ENCODE measurements around the gene MS4A4E. TPM values are rescaled to one million over a fixed set of nuclear protein-coding genes. Genes with fewer than 3 reads are reported as not detected.
"Not testable (repeated sequence)": the region's sequence is repeated elsewhere in the genome, so short reads cannot be mapped to it uniquely, and the experiment has no call there.

MS4A4E gene
- total RNA-seq, result under 1 TPM in 2 of 4 donors, not detected in 2; 0.56 to 0.73 TPM

- TF ChIP-seq POLR2A (IDR thresholded peaks at IDR 0.05) (no peak), CTCF (IDR thresholded peaks at IDR 0.05) (no peak)
- Histone ChIP-seq H3K27ac (no peak within 1 kb of the TSS), H3K4me3 (replicated peaks in 1 of 3) (no peak within 1 kb of the TSS), H3K27me3 (no peaks in the 10 kb centered on the region), H3K9me3 (no peaks in the 10 kb centered on the region), H3K36me3 (no peaks in the 10 kb centered on the region), H3K4me1 (no peaks in the 10 kb centered on the region)
- DNase-seq, result no peak
- intact Hi-C loops (cut with DNase I), result no loop called here
- WGBS, 2 donors, result 81 to 83% methylated on average over 5 of the region's 5 CpGs
These were observed at the start of gene MS4A4E for GRCh38 chr11:60242740-60243239. Gene MS4A4E (minus strand): TSS chr11:60243137. CDS start chr11:60230055, 13,082 bp downstream.

- intact Hi-C loops (cut with DNase I), result no loop called here
- no peaks in the 10 kb centered on the region for H3K4me1 ChIP-seq
These were observed 49.2 kb upstream of the MS4A4E start for GRCh38 chr11:60292145-60292544.

GRCh38 chr11:60288531-60288930, 45.6 kb upstream of the MS4A4E start:
- WGBS, 2 donors, result 100% methylated on average over 1 of the region's 1 CpG; no CpG with 5 or more reads in 1 of the 2 donors
- H3K27me3 ChIP-seq, result no peaks in the 10 kb centered on the region

More at GRCh38 chr11:60292145-60292544, 49.2 kb upstream of the MS4A4E start:
- Histone ChIP-seq H3K27me3 (no peaks in the 10 kb centered on the region), H3K4me3 (replicated peaks in 1 of 3) (no peak overlapping the region), H3K36me3 (no peaks in the 10 kb centered on the region), H3K9me3 (no peaks in the 10 kb centered on the region), H3K27ac (no peak overlapping the region)
- WGBS, 2 donors, result 72 to 83% methylated on average over 2 of the region's 2 CpGs
- TF ChIP-seq CTCF (IDR thresholded peaks at IDR 0.05), result no peak
- no peak for TF ChIP-seq POLR2A (IDR thresholded peaks at IDR 0.05)
- no peak for DNase-seq

GRCh38 chr11:60285411-60286126, 42.6 kb upstream of the MS4A4E start:
- H3K27me3 ChIP-seq; H3K9me3 ChIP-seq; H3K27ac ChIP-seq; H3K4me1 ChIP-seq; H3K4me3 ChIP-seq (replicated peaks in 1 of 3); DNase-seq; H3K36me3 ChIP-seq; intact Hi-C loops (cut with DNase I): not testable (repeated sequence)
- 67 to 69% methylated on average over 7 of the region's 7 CpGs for WGBS, 2 donors

More at GRCh38 chr11:60288531-60288930, 45.6 kb upstream of the MS4A4E start:
- TF ChIP-seq POLR2A (IDR thresholded peaks at IDR 0.05) (no peak), CTCF (IDR thresholded peaks at IDR 0.05) (no peak)
- intact Hi-C loops (cut with DNase I), result no loop called here
- H3K9me3 ChIP-seq, result no peaks in the 10 kb centered on the region
- H3K4me1 ChIP-seq, result no peaks in the 10 kb centered on the region
- H3K27ac ChIP-seq, result no peak overlapping the region
- H3K4me3 ChIP-seq (replicated peaks in 1 of 3), result no peak overlapping the region
- no peak for DNase-seq
- H3K36me3 ChIP-seq, result no peaks in the 10 kb centered on the region

- TF ChIP-seq POLR2A (IDR thresholded peaks at IDR 0.05), result no peak
- TF ChIP-seq CTCF (IDR thresholded peaks at IDR 0.05), result no peak
- no peak overlapping the region for H3K27ac ChIP-seq
- no peak overlapping the region for H3K4me3 ChIP-seq (replicated peaks in 1 of 3)
- DNase-seq, result no peak
- no peaks in the 10 kb centered on the region for H3K36me3 ChIP-seq
- no peaks in the 10 kb centered on the region for H3K27me3 ChIP-seq
- WGBS, 2 donors, result 70 to 77% methylated on average over 2 of the region's 2 CpGs
- H3K4me1 ChIP-seq, result no peaks in the 10 kb centered on the region
- no peaks in the 10 kb centered on the region for H3K9me3 ChIP-seq
- intact Hi-C loops (cut with DNase I), result no loop called here
These were observed 39.3 kb upstream of the MS4A4E start for GRCh38 chr11:60282286-60282685.
